Heart left ventricle (tissue), 16 donors: ENCODE data around the gene OGFR. TPM values are rescaled to one million over a fixed set of nuclear protein-coding genes. Genes with fewer than 3 reads are reported as not detected.

Experiments
- ATAC-seq, 4 donors: fragments of 200-7000 bp; cut with Tn5 transposase; one replicate each; pipeline ENCODE4 v1.9.1; 2020 to 2022; ENCODE audit warnings: moderate library complexity in 4 of 4, mild to moderate bottlenecking in 3 of 4, moderate number of reproducible peaks in 1 of 4
- DNase-seq, 5 donors: peaks; one replicate each; pipeline ENCODE4 v3.0.0-alpha.2; 2020
- H3K27ac ChIP-seq, 12 donors: fragments of 200-600 bp; sonication (generic) in 4 of 12; one replicate each; pipeline versions ENCODE4 v1.5.0 to v1.8.0; 2016 to 2022; ENCODE audit warnings: mild to moderate bottlenecking in 2 of 12
- H3K27me3 ChIP-seq, 9 donors: fragments of 200-600 bp; sonication (generic) in 2 of 9; one replicate each; pipeline versions ENCODE4 v1.5.1 to v1.8.0; 2016 to 2022; ENCODE audit warnings: mild to moderate bottlenecking in 3 of 9
- H3K36me3 ChIP-seq, 9 donors: fragments of 200-600 bp; sonication (generic) in 2 of 9; one replicate each; pipeline versions ENCODE4 v1.5.0 to v1.8.0; 2018 to 2022; ENCODE audit warnings: mild to moderate bottlenecking in 2 of 9
- H3K4me1 ChIP-seq, 12 donors: fragments of 200-600 bp; sonication (generic) in 4 of 12; one replicate each; pipeline versions ENCODE4 v1.5.0 to v1.8.0; 2016 to 2022; ENCODE audit warnings: mild to moderate bottlenecking in 3 of 12
- H3K4me3 ChIP-seq, 12 donors: fragments of 200-600 bp; sonication (generic) in 4 of 12; one replicate each; pipeline versions ENCODE4 v1.5.0 to v1.8.0; 2017 to 2022; ENCODE audit warnings: mild to moderate bottlenecking in 9 of 12, moderate library complexity in 4 of 12
- H3K9me3 ChIP-seq, 12 donors: fragments of 200-600 bp; sonication (generic) in 4 of 12; one replicate each; pipeline versions ENCODE4 v1.5.0 to v1.8.0; 2016 to 2022; ENCODE audit warnings: mild to moderate bottlenecking in 1 of 12
- CTCF ChIP-seq, 12 donors: fragments of 200-600 bp; sonication (generic) in 4 of 12; IDR thresholded peaks; one replicate each; pipeline versions ENCODE4 v1.5.0 to v1.8.0; 2018 to 2022; ENCODE audit warnings: antibody characterized with exemption in 12 of 12, mild to moderate bottlenecking in 5 of 12
- POLR2A ChIP-seq, 2 donors: fragments of 450-650 bp; IDR thresholded peaks; one replicate each; pipeline ENCODE4 v1.6.1; 2017; ENCODE audit warnings: antibody characterized with exemption in 2 of 2, mild to moderate bottlenecking in 2 of 2, moderate library complexity in 2 of 2
- WGBS, 4 donors: extraction: QIAGEN DNeasy Blood & Tissue Kit in 2 of 4; methylation state at CpG; one replicate each; pipeline versions ENCODE4 v1.1.5 to v1.1.7; 2013 to 2018; 5-methylcytosine and 5-hydroxymethylcytosine counted together
- intact Hi-C, 10 donors: fragments of 100-400 bp; cut with DNase I; formaldehyde crosslinking; loops; one replicate each; pipeline versions ENCODE4 v1.11.1 to v1.14.2; 2022
- polyA plus RNA-seq, 2 donors: library from polyadenylated mRNA; stranded (reverse); fragments of 200-250 nt; gene quantifications; one replicate each; pipeline ENCODE4 v1.2.3, GENCODE V29; 2013
- total RNA-seq, 9 donors: library from RNA; depleted of rRNA in 2 of 9; stranded (reverse); fragments of >200 nt in 2 of 9; fragmentation: NEBNext Ultra II Directional in 3 of 9; extraction: Animal tissue kit (Norgen Biotek cat#: 25700) in 3 of 9; gene quantifications; one replicate each; pipeline versions ENCODE4 v1.1.0 to v1.2.4, GENCODE V29; 2016 to 2023
- donor health status: ischemic (EF 13 %, LVEDD 7.1; RV severe dilation, severe dysfunction).
- donor health status: healthy with polysubstance abuse.
- donor health status: DM: no; HTN: yes; CAD: no.
- donor health status: DM: no; HTN: no; CAD: no.
- donor health status: ischemic (EF 25% LVEDD 6.9; RV normal size, moderate dysfunction).
- donor health status: ischemic (EF 25% LVEDD 5.7; RV mildly dilated, moderate dysfunction).
- donor health status: healthy.
- donor health status: DM: yes; HTN: yes; CAD: no.
- donor health status: ischemic (EF 35%, LVEDD 5.7; RV mildly dilated, moderate dysfunction).
- donor health status: nonischemic (EF 11% LVEDD 7.7; RV severe dilation, severe dysfunction).
- donor health status: DM: yes; HTN: yes; CAD: no.
- donor health status: PGD.
- donor health status: ischemic (EF 29% LVEDD 5.4; RV normal size, mild dysfunction).
- donor health status: nonischemic (EF 23%, LVEDD 6.1; RV moderate dilation, normal function).

OGFR gene
- total and polyA plus RNA-seq, 11 donors = 14.9 to 46.9 (median 21.2) TPM

- H3K27ac ChIP-seq = no peak overlapping the region
- H3K4me3 ChIP-seq = no peak overlapping the region
- peaks cover 0 to 19% (median 0%) of the 10 kb centered on the region in 12 donors for H3K4me1 ChIP-seq
- ATAC-seq (no peak), DNase-seq (no peak)
- 93 to 94% (median 94%) methylated on average over 18 to 19 of the region's 19 CpGs for WGBS, 4 donors
- TF ChIP-seq CTCF (IDR thresholded peaks at IDR 0.05) (no peak), POLR2A (IDR thresholded peaks at IDR 0.05) (no peak)
- H3K27me3 ChIP-seq = no peaks in the 10 kb centered on the region
- no peaks in the 10 kb centered on the region for H3K36me3 ChIP-seq
- H3K9me3 ChIP-seq = no peaks in the 10 kb centered on the region
- intact Hi-C loops = no loop called here
Measured at GRCh38 chr20:62836967-62837490, 32.4 kb downstream of the OGFR start.

DNA sequence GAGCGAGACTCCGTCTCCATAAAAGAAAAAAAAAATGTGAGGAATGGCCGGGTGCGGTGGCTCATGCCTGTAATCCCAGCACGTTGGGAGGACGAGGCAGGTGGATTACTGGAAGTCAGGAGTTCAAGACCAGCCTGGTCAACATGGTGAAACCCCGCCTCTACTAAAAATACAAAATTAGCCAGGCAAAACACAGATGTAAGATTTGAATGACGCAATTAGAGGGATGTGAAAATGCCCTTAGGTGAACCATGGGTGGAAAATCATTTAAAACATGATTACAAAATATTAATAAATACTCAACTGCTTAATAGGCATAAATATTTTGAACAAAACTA lies 33.1 kb downstream of the OGFR start:
- no peak for DNase-seq
- no peak for TF ChIP-seq CTCF (IDR thresholded peaks at IDR 0.05)
- TF ChIP-seq POLR2A (IDR thresholded peaks at IDR 0.05) = no peak
- 92 to 95% (median 93%) methylated on average over 8 of the region's 8 CpGs for WGBS, 4 donors

DNA sequence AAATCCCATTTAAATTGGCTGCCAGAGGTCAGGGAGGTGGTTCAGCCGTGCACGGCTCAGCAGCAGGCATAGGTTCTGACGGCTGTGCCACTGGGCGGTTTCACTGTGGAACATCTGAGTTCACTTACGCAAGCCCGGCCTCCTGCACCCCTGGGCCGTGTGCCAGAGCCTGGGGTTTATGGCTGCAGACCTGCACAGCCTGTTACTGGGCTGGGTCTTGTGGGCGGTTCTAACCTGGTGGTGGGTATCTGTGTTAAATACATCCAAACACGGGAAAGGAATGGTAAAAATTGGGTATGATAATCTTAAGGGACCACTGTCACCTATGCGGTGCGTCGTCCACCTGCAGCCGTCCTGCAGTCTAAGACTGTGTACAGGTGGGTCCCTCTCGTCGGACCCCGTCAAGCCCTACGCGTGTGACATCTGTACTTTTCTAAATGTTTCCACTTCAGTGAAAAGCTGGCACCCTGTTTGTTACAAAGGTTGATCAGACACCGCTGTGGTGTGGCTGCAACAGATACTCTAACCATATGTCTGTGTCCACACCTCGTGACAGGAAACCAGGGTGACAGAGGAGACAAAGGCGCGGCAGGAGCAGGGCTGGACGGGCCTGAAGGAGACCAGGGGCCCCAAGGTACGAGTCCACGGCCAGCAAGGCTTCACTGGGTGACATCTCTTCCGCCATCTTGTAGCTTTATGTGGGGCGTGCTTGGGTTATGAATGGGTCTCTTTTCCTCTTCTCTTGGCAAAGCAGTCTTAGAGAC lies 33.7 kb downstream of the OGFR start:
- Histone ChIP-seq H3K27ac (no peak overlapping the region), H3K4me3 (no peak overlapping the region), H3K36me3 (no peaks in the 10 kb centered on the region), H3K4me1 (peaks cover 0 to 8% (median 0%) of the 10 kb centered on the region in 12 donors), H3K9me3 (no peaks in the 10 kb centered on the region), H3K27me3 (no peaks in the 10 kb centered on the region)
- DNase-seq = peak in 3 of 5 donors; percentile 22 to 64 (median 49)
- 77 to 82% (median 79%) methylated on average over 27 of the region's 27 CpGs for WGBS, 4 donors
- TF ChIP-seq CTCF (IDR thresholded peaks at IDR 0.05) (no peak), POLR2A (IDR thresholded peaks at IDR 0.05) (no peak)
- ATAC-seq = peak in 3 of 4 donors; percentile 31 to 84 (median 68)
- intact Hi-C loops = no loop called here

More for the DNA sequence above, 33.1 kb downstream of the OGFR start:
- H3K4me3 ChIP-seq = no peak overlapping the region
- no peaks in the 10 kb centered on the region for H3K27me3 ChIP-seq
- H3K27ac ChIP-seq = no peak overlapping the region
- intact Hi-C loops = no loop called here
- no peak for ATAC-seq
- no peaks in the 10 kb centered on the region for H3K36me3 ChIP-seq
- no peaks in the 10 kb centered on the region for H3K9me3 ChIP-seq
- H3K4me1 ChIP-seq = peaks cover 0 to 12% (median 0%) of the 10 kb centered on the region in 12 donors

- Histone ChIP-seq H3K27me3 (no peaks in the 10 kb centered on the region), H3K27ac (no peak overlapping the region), H3K9me3 (no peaks in the 10 kb centered on the region), H3K36me3 (no peaks in the 10 kb centered on the region), H3K4me3 (no peak overlapping the region), H3K4me1 (peaks cover 0 to 8% (median 0%) of the 10 kb centered on the region in 12 donors)
- DNase-seq = peak in 1 of 5 donors; percentile 8
- intact Hi-C loops = no loop called here
- WGBS, 4 donors = 92 to 97% (median 95%) methylated on average over 8 of the region's 8 CpGs
- TF ChIP-seq POLR2A (IDR thresholded peaks at IDR 0.05) = no peak
- TF ChIP-seq CTCF (IDR thresholded peaks at IDR 0.05) = no peak
- ATAC-seq = no peak
Measured at GRCh38 chr20:62839261-62839660, 34.6 kb downstream of the OGFR start.
